AG04450 (cell line): ENCODE results near the gene GABBR2. TPM values are rescaled to one million over a fixed set of nuclear protein-coding genes. Genes with fewer than 3 reads are reported as not detected.

ENCODE experiments used
- CTCF ChIA-PET: fragments of 300-600, 350-600 bp; formaldehyde crosslinking; extraction: SDS; loops from one replicate; lab custom pipeline; 2022; ENCODE audit warnings: antibody characterized with exemption, inconsistent platforms; lab: Charles Lee
- POLR2A ChIA-PET: fragments of 350-600 bp; formaldehyde crosslinking; extraction: SDS; loops from one replicate; lab custom pipeline; 2021; ENCODE audit warnings: antibody characterized with exemption, inconsistent platforms; lab: Yijun Ruan, JAX
- DNase-seq: peaks from one replicate; pipeline ENCODE4 v3.0.0-alpha.2; 2011; ENCODE audit warnings: low read depth, low spot score
- H3K27ac ChIP-seq: one replicate; pipeline ENCODE4 v1.5.1; 2012; ENCODE audit warnings: low read depth, low read length, control low read depth
- H3K27me3 ChIP-seq: one replicate; pipeline ENCODE4 v1.6.0; 2012; ENCODE audit warnings: low read length; ENCODE audit not compliant: control insufficient read depth, insufficient read depth
- H3K4me3 ChIP-seq: 2 replicates; pipeline ENCODE4 v1.5.1; 2011; ENCODE audit warnings: mild to moderate bottlenecking, low read depth, low read length, control low read depth
- H3K9me3 ChIP-seq: 2 replicates; pipeline ENCODE4 v1.5.1; 2012; ENCODE audit warnings: low read length; ENCODE audit not compliant: control insufficient read depth, insufficient read depth
- CTCF ChIP-seq: IDR thresholded peaks from 2 replicates; pipeline ENCODE4 v1.5.1; 2011; ENCODE audit warnings: low read depth, low read length, control low read depth, inconsistent platforms
- polyA plus RNA-seq: library from polyadenylated mRNA; depleted of rRNA; stranded (reverse); fragments of >200 nt; gene quantifications from 2 replicates; pipeline ENCODE4 v1.2.3, GENCODE V29; 2011

The GABBR2 gene
- polyA plus RNA-seq, 1 experiment = 2.4 TPM

- no peak for TF ChIP-seq CTCF
- POLR2A ChIA-PET = no interaction called here
- H3K27me3 ChIP-seq = peaks cover 8% of the 10 kb centered on the region
- H3K27ac ChIP-seq = no peak overlapping the region
- no peak overlapping the region for H3K4me3 ChIP-seq
- no peaks in the 10 kb centered on the region for H3K9me3 ChIP-seq
- CTCF ChIA-PET = no interaction called here
- DNase-seq = no peak
Observed at GRCh38 chr9:98599566-98600216, 109.0 kb downstream of the GABBR2 start.

DNA sequence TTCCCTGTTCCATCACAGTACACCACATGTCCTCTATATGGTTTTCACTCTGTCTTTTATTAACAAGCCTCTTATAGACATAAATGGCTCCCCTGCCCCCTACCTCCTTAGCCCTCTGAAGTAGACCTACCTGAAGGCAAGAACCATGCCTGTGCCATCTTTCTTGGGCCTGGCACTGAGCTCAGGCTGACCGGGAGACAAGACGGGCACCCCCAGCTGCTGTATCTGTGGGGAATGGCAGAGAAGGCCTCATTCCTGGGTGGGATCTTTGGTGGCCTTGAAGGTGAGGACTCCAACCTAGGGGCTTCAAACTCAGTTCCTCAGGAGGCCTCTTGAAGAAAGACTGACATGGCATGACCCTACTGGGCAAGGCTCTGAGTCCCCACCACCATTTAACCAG is 109.9 kb downstream of the GABBR2 start:
- H3K27me3 ChIP-seq = peaks cover 11% of the 10 kb centered on the region
- no peak overlapping the region for H3K27ac ChIP-seq
- TF ChIP-seq CTCF = no peak
- no peaks in the 10 kb centered on the region for H3K9me3 ChIP-seq
- no peak for DNase-seq
- POLR2A ChIA-PET = no interaction called here
- CTCF ChIA-PET = no interaction called here
- H3K4me3 ChIP-seq = no peak overlapping the region

GRCh38 chr9:98597236-98597771 is 111.4 kb downstream of the GABBR2 start:
- CTCF ChIA-PET = no interaction called here
- DNase-seq = no peak
- POLR2A ChIA-PET = interaction anchor here (0.5 to 0.7 kb wide), 2 partner anchors 108 to 203 kb away, joined by 3 to 4 read pairs; no protein-coding TSS in a partner anchor
- H3K27ac ChIP-seq = no peak overlapping the region
- H3K27me3 ChIP-seq = peaks cover 13% of the 10 kb centered on the region
- no peaks in the 10 kb centered on the region; the same call in 1 of the 2 replicates for H3K9me3 ChIP-seq
- H3K4me3 ChIP-seq = no peak overlapping the region
- TF ChIP-seq CTCF = no peak

DNA sequence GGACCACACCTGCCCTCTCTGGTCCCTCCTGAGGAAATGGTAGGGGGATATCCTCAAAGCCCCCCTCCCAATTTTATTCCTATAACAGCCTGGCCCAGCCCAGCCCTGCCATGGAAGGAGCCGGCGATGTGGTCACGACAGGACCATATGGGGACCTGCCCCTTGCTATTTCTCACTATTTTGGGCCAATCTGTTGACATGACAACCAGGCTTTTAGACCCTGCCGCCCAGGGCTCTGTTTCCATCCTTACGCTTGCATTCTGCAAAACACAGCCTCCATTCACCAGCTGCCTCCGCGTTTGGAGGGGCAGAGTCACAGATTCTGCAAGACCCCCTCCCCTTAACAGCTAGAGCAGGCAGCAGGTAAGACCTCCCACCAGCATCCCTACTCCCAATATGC is 112.2 kb downstream of the GABBR2 start:
- Histone ChIP-seq H3K4me3 (no peak overlapping the region), H3K9me3 (no peaks in the 10 kb centered on the region; the same call in 1 of the 2 replicates), H3K27ac (no peak overlapping the region), H3K27me3 (peaks cover 17% of the 10 kb centered on the region)
- ChIA-PET POLR2A (no interaction called here), CTCF (no interaction called here)
- no peak for DNase-seq
- TF ChIP-seq CTCF = no peak

- H3K9me3 ChIP-seq = no peaks in the 10 kb centered on the region; the same call in 1 of the 2 replicates
- H3K4me3 ChIP-seq = no peak overlapping the region
- ChIA-PET POLR2A (no interaction called here), CTCF (interaction anchor here (0.5 to 0.9 kb wide), 2 partner anchors 12 to 181 kb away, joined by 3 to 6 read pairs; no protein-coding TSS in a partner anchor)
- H3K27me3 ChIP-seq = peaks cover 35% of the 10 kb centered on the region
- no peak for TF ChIP-seq CTCF
- no peak overlapping the region for H3K27ac ChIP-seq
- no peak for DNase-seq
Observed at GRCh38 chr9:98594546-98595160, 114.1 kb downstream of the GABBR2 start.
